Measurements from ENCODE around the gene CCDC191.

DNA sequence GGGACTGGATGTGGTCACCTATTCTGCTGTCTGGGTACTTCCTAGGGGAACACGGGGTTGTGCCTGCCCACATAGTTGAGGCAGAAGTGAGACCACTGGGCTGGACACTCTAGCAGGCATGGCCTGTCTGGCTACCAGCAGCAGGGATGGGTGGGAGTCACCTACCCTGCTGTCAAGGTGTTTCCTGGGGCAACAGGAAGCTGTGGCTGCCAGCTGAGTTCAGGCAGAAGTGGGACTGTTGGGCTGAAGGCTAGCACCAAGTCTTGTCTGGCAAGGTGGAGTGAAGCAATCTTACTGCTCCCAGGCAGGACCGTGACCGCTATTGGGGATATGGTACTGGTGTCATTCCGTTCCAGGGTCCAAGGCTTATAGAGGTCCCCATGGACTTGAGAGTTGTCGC, 128.8 kb downstream of the CCDC191 start:
- TF ChIP-seq, protein P1, sequence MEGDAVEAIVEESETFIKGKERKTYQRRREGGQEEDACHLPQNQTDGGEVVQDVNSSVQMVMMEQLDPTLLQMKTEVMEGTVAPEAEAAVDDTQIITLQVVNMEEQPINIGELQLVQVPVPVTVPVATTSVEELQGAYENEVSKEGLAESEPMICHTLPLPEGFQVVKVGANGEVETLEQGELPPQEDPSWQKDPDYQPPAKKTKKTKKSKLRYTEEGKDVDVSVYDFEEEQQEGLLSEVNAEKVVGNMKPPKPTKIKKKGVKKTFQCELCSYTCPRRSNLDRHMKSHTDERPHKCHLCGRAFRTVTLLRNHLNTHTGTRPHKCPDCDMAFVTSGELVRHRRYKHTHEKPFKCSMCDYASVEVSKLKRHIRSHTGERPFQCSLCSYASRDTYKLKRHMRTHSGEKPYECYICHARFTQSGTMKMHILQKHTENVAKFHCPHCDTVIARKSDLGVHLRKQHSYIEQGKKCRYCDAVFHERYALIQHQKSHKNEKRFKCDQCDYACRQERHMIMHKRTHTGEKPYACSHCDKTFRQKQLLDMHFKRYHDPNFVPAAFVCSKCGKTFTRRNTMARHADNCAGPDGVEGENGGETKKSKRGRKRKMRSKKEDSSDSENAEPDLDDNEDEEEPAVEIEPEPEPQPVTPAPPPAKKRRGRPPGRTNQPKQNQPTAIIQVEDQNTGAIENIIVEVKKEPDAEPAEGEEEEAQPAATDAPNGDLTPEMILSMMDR (IDR thresholded peaks at IDR 0.05; ENCODE audit: insufficient read depth, low read length, poor library complexity, severe bottlenecking): no peak
- no peak for TF ChIP-seq EZH2phosphoT487 (conservative IDR thresholded peaks at IDR 0.05; ENCODE audit: low read length)
